MCF 10A (cell line): ENCODE results near the gene TFCP2. TPM values are rescaled to one million over a fixed set of nuclear protein-coding genes. Genes with fewer than 3 reads are reported as not detected.

ENCODE experiments used
- BruUV-seq: library from RNA; stranded (reverse); fragments of 400-500 nt; replicated peaks from 2 replicates; lab custom pipeline; 2021; lab: Mats Ljungman, UMichigan
- CTCF ChIA-PET: fragments of 300-600 bp; sonication (Branson Sonifier 250); formaldehyde crosslinking; extraction: SDS; loops from one replicate; lab custom pipeline; 2021; ENCODE audit warnings: antibody characterized with exemption, inconsistent platforms; lab: Yijun Ruan, JAX
- POLR2A ChIA-PET: fragments of 300-600, 350-650 bp; sonication (Branson Sonifier 250); formaldehyde crosslinking; extraction: SDS; loops from one replicate; lab custom pipeline; 2020; ENCODE audit warnings: antibody characterized with exemption, inconsistent platforms; lab: Yijun Ruan, JAX
- DNase-seq: peaks from one replicate; pipeline ENCODE4 v3.0.0-alpha.2; 2018; ENCODE audit not compliant: unreplicated experiment
- H3K27ac Mint-ChIP-seq: one replicate; pipeline ENCODE4 v1.8.0; 2022; ENCODE audit warnings: mild to moderate bottlenecking, low read depth, mixed read lengths; ENCODE audit not compliant: unreplicated experiment
- H3K27me3 Mint-ChIP-seq: one replicate; pipeline ENCODE4 v1.8.0; 2022; ENCODE audit warnings: mixed read lengths; ENCODE audit not compliant: insufficient read depth, unreplicated experiment
- H3K36me3 Mint-ChIP-seq: one replicate; pipeline ENCODE4 v1.8.0; 2022; ENCODE audit warnings: mild to moderate bottlenecking, moderate library complexity, mixed read lengths; ENCODE audit not compliant: insufficient read depth, unreplicated experiment
- H3K4me1 Mint-ChIP-seq: one replicate; pipeline ENCODE4 v1.8.0; 2022; ENCODE audit warnings: mixed read lengths; ENCODE audit not compliant: insufficient read depth, unreplicated experiment
- H3K4me3 Mint-ChIP-seq: one replicate; pipeline ENCODE4 v1.8.0; 2022; ENCODE audit warnings: mild to moderate bottlenecking, moderate library complexity, mixed read lengths; ENCODE audit not compliant: unreplicated experiment
- H3K9me3 Mint-ChIP-seq: one replicate; pipeline ENCODE4 v1.8.0; 2022; ENCODE audit warnings: mixed read lengths; ENCODE audit not compliant: unreplicated experiment
- intact Hi-C: fragments of 100-400 bp; cut with micrococcal nuclease; formaldehyde crosslinking; loops from 2 replicates; pipeline ENCODE4 v1.14.1; 2022
- total RNA-seq: library from RNA; stranded (reverse); gene quantifications from 2 replicates; pipeline ENCODE4 v1.2.3, GENCODE V29; 2022
- TF ChIP-seq, protein P1 (sequence below): fragments of 200-600 bp; IDR thresholded peaks from one replicate; pipeline ENCODE4 v1.8.0; 2022; ENCODE audit warnings: antibody characterized with exemption, mild to moderate bottlenecking; ENCODE audit not compliant: unreplicated experiment

TFCP2 gene
- total RNA-seq, 1 experiment from 2014 or later, result 34.9 TPM

GRCh38 chr12:51062631-51063397 is 110.1 kb downstream of the TFCP2 start:
- peaks cover 99% of the 10 kb centered on the region for H3K36me3 Mint-ChIP-seq
- no TSS peak for BruUV-seq
- intact Hi-C loops, result no loop called here
- H3K27ac Mint-ChIP-seq, result no peak overlapping the region
- TF ChIP-seq, protein P1, sequence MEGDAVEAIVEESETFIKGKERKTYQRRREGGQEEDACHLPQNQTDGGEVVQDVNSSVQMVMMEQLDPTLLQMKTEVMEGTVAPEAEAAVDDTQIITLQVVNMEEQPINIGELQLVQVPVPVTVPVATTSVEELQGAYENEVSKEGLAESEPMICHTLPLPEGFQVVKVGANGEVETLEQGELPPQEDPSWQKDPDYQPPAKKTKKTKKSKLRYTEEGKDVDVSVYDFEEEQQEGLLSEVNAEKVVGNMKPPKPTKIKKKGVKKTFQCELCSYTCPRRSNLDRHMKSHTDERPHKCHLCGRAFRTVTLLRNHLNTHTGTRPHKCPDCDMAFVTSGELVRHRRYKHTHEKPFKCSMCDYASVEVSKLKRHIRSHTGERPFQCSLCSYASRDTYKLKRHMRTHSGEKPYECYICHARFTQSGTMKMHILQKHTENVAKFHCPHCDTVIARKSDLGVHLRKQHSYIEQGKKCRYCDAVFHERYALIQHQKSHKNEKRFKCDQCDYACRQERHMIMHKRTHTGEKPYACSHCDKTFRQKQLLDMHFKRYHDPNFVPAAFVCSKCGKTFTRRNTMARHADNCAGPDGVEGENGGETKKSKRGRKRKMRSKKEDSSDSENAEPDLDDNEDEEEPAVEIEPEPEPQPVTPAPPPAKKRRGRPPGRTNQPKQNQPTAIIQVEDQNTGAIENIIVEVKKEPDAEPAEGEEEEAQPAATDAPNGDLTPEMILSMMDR, result no peak
- H3K9me3 Mint-ChIP-seq, result no peaks in the 10 kb centered on the region
- DNase-seq, result no peak
- no peaks in the 10 kb centered on the region for H3K4me1 Mint-ChIP-seq
- CTCF ChIA-PET, result interaction anchor here (0.6 to 1.2 kb wide), 3 partner anchors 14 to 95 kb away, joined by 3 read pairs; partner anchors contain the start of gene LETMD1
- POLR2A ChIA-PET, result interaction anchor here (0.8 to 2.1 kb wide), 7 partner anchors 9 to 35 kb away, joined by 3 to 10 read pairs (median 5); partner anchors contain the start of gene LETMD1
- no peaks in the 10 kb centered on the region for H3K27me3 Mint-ChIP-seq
- no peak overlapping the region for H3K4me3 Mint-ChIP-seq

DNA sequence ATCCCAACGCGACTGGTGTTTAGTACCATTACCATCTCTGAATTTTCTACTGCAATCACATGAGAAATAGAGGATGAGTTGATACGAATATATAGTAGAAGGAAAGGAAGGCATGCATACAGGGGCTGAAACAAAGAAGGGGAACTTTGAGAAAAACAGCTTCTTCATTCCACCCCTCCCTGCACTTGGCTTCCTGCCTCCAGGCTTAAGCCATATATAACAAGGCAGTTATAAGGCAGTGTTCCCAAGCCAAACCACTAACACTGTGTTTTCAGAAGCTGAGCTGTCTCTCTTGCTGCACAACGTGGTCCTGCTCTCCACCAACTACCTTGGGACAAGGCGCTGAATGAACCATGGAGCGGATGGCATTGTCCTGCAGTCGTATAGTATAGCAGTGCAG is 113.8 kb downstream of the TFCP2 start:
- Mint-ChIP-seq H3K27ac (peak overlapping the region; percentile 9), H3K27me3 (no peaks in the 10 kb centered on the region), H3K9me3 (no peaks in the 10 kb centered on the region), H3K36me3 (peaks cover 96% of the 10 kb centered on the region), H3K4me3 (no peak overlapping the region), H3K4me1 (peaks cover 7% of the 10 kb centered on the region)
- CTCF ChIA-PET, result interaction anchor here (0.6 to 1.1 kb wide), 3 partner anchors 12 to 300 kb away, joined by 3 to 4 read pairs (median 3); no protein-coding TSS in a partner anchor
- no TSS peak for BruUV-seq
- POLR2A ChIA-PET, result interaction anchor here (1.2 to 3.2 kb wide), 2 partner anchors 10 to 11 kb away, joined by 5 to 16 read pairs; partner anchors contain the start of gene LETMD1
- DNase-seq, result no peak
- TF ChIP-seq, protein P1, result no peak
- intact Hi-C loops, result no loop called here

DNA sequence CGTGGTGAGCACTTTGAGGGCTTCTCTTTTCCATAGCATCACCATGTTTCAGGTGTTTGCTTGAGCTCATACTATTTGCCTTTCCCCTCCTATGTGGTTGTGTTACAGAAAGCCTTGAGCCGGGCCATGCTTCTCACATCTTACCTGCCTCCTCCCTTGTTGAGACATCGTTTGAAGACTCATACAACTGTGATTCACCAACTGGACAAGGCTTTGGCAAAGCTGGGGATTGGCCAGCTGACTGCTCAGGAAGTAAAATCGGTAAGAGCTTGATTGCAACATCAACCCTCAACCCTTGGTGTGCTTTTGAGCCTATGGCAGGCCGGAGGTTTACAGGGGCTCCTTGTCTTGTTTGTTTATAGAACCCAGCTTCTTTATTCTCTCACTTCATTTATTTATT is 116.7 kb downstream of the TFCP2 start:
- ChIA-PET CTCF (interaction anchor here (0.6 to 1.2 kb wide), 5 partner anchors 9 to 285 kb away, joined by 3 to 4 read pairs (median 3); no protein-coding TSS in a partner anchor), POLR2A (interaction anchor here (0.9 to 2.1 kb wide), 17 partner anchors 10 to 292 kb away, joined by 3 to 31 read pairs (median 5); partner anchors contain the start of genes ATF1, CSRNP2, DAZAP2 and POU6F1)
- Mint-ChIP-seq H3K9me3 (no peaks in the 10 kb centered on the region), H3K4me3 (peak overlapping the region; percentile 3), H3K27me3 (no peaks in the 10 kb centered on the region), H3K27ac (peak overlapping the region; percentile 3), H3K36me3 (peaks cover 94% of the 10 kb centered on the region), H3K4me1 (peaks cover 15% of the 10 kb centered on the region)
- TF ChIP-seq, protein P1, result no peak
- intact Hi-C loops, result no loop called here
- BruUV-seq, result no TSS peak
- peak; percentile 97 for DNase-seq

DNA sequence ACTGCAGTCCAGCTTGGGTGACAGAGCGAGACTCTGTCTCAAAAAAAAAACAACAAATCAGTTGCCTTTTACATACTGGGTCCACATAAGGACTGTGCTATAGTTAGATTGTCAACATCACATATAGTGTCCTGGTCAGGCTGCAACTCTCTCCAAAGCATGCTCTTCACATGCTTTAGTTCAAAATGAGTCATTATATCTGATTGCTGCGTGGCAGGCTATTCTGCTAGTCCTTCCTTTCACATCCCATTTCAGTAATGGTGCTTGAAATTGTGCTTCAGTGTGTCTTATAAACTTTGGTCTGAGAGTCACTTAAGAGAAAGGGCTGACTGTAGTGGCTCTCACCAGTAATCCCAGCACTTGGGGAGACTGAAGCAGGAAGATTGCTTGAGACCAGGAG is 117.9 kb downstream of the TFCP2 start:
- peaks cover 15% of the 10 kb centered on the region for H3K4me1 Mint-ChIP-seq
- no TSS peak for BruUV-seq
- no peak overlapping the region for H3K4me3 Mint-ChIP-seq
- H3K27me3 Mint-ChIP-seq, result no peaks in the 10 kb centered on the region
- CTCF ChIA-PET, result interaction anchor here (1.4 to 1.5 kb wide), 2 partner anchors 27 to 287 kb away, joined by 4 to 7 read pairs; no protein-coding TSS in a partner anchor
- DNase-seq, result no peak
- no peak overlapping the region for H3K27ac Mint-ChIP-seq
- H3K9me3 Mint-ChIP-seq, result no peaks in the 10 kb centered on the region
- intact Hi-C loops, result no loop called here
- TF ChIP-seq, protein P1, result no peak
- POLR2A ChIA-PET, result interaction anchor here (0.6 to 1.2 kb wide), 3 partner anchors 27 to 75 kb away, joined by 3 to 4 read pairs (median 3); no protein-coding TSS in a partner anchor
- H3K36me3 Mint-ChIP-seq, result peaks cover 90% of the 10 kb centered on the region
